ENCODE data around the gene ASS1.

DNA sequence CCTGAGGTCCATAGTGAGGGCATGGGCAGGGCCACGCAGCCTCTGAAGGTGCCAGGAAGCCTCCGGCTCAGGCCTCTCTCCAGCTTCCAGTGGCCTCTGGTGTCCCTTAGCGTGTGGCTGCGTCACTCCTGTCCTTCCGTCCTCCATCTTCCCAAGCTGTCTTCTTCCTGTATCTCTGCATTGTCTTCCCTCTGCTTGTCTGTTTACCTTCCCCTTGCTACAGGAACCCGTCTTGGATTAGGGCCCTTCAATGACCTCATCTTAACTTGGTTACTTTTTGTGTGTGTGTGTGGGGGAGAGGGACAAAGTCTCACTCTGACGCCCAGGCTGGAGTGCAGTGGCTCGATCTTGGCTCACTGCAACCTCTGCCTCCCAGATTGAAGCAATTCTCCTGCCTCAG lies 14.4 kb downstream of the ASS1 start:
- TF ChIP-seq, protein P1, sequence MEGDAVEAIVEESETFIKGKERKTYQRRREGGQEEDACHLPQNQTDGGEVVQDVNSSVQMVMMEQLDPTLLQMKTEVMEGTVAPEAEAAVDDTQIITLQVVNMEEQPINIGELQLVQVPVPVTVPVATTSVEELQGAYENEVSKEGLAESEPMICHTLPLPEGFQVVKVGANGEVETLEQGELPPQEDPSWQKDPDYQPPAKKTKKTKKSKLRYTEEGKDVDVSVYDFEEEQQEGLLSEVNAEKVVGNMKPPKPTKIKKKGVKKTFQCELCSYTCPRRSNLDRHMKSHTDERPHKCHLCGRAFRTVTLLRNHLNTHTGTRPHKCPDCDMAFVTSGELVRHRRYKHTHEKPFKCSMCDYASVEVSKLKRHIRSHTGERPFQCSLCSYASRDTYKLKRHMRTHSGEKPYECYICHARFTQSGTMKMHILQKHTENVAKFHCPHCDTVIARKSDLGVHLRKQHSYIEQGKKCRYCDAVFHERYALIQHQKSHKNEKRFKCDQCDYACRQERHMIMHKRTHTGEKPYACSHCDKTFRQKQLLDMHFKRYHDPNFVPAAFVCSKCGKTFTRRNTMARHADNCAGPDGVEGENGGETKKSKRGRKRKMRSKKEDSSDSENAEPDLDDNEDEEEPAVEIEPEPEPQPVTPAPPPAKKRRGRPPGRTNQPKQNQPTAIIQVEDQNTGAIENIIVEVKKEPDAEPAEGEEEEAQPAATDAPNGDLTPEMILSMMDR (IDR thresholded peaks at IDR 0.05; ENCODE audit: insufficient read depth, low read length, poor library complexity, severe bottlenecking) = no peak
- TF ChIP-seq EZH2phosphoT487 (conservative IDR thresholded peaks at IDR 0.05; ENCODE audit: low read length) = no peak

Data from SU-DHL-6 (cell line).